Neutrophil (primary cell): ENCODE data around the gene PI4KA.
"Not testable (repeated sequence)": the region's sequence is repeated elsewhere in the genome, so short reads cannot be mapped to it uniquely, and the experiment has no call there.

Experiments
- H3K27ac ChIP-seq: fragments of 200-600 bp; sonication (generic); 2 replicates; pipeline ENCODE4 v1.5.1; 2016; ENCODE audit warnings: mild to moderate bottlenecking, moderate library complexity
- H3K27me3 ChIP-seq: fragments of 200-600 bp; sonication (generic); 2 replicates; pipeline ENCODE4 v1.6.0; 2016; ENCODE audit warnings: mild to moderate bottlenecking
- H3K36me3 ChIP-seq: fragments of 200-600 bp; sonication (generic); 2 replicates; pipeline ENCODE4 v1.5.1; 2017
- H3K4me1 ChIP-seq, 2 experiments: fragments of 200-600 bp in 1 of 2; sonication (generic) in 1 of 2; 1 replicate in 1 of 2; 2 replicates in 1 of 2; pipeline versions ENCODE4 v1.5.1 to v1.6.1; 2013 to 2016; ENCODE audit warnings: low read depth in 1 of 2, low read length in 1 of 2, mild to moderate bottlenecking in 1 of 2, moderate library complexity in 1 of 2; ENCODE audit not compliant: control insufficient read depth in 1 of 2, insufficient read depth in 1 of 2
- H3K4me3 ChIP-seq, 2 experiments: fragments of 200-600 bp in 1 of 2; sonication (generic) in 1 of 2; 1 replicate in 1 of 2; 2 replicates in 1 of 2; pipeline ENCODE4 v1.5.1; 2013 to 2016; ENCODE audit warnings: low read depth in 1 of 2, low read length in 1 of 2, mild to moderate bottlenecking in 1 of 2, moderate library complexity in 1 of 2
- H3K9me3 ChIP-seq: fragments of 200-600 bp; sonication (generic); 2 replicates; pipeline ENCODE4 v1.5.1; 2016
- TF ChIP-seq, protein P1 (sequence below): fragments of 200-600 bp; sonication (generic); IDR thresholded peaks from 2 replicates; pipeline ENCODE4 v1.5.1; 2016; ENCODE audit warnings: antibody characterized with exemption

PI4KA gene

DNA sequence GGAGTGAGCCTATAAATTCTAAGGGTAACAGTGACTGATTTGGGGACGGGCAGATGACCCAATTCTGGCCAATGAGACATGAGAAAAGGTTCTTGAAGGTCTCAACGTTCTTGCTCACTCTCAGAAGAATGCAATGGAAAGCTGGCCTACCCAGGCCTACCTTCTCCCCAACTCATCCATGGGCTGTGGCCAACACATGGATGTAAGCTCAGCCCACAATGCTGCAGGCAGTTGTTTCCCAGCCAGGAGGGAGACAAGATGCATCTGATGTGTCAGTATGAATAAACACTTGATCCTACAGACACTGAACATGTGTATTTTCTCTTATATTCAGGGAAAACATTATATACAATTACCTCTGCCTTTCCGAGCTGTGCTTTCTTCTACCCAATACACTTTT, 24.4 kb downstream of the PI4KA start:
- Histone ChIP-seq H3K9me3 (no peaks in the 10 kb centered on the region), H3K36me3 (peaks cover 45% of the 10 kb centered on the region), H3K4me3 (no peak overlapping the region), H3K4me1 (peaks cover 6 to 9% of the 10 kb centered on the region in 2 experiments), H3K27ac (no peak overlapping the region), H3K27me3 (no peaks in the 10 kb centered on the region)
- TF ChIP-seq, protein P1, sequence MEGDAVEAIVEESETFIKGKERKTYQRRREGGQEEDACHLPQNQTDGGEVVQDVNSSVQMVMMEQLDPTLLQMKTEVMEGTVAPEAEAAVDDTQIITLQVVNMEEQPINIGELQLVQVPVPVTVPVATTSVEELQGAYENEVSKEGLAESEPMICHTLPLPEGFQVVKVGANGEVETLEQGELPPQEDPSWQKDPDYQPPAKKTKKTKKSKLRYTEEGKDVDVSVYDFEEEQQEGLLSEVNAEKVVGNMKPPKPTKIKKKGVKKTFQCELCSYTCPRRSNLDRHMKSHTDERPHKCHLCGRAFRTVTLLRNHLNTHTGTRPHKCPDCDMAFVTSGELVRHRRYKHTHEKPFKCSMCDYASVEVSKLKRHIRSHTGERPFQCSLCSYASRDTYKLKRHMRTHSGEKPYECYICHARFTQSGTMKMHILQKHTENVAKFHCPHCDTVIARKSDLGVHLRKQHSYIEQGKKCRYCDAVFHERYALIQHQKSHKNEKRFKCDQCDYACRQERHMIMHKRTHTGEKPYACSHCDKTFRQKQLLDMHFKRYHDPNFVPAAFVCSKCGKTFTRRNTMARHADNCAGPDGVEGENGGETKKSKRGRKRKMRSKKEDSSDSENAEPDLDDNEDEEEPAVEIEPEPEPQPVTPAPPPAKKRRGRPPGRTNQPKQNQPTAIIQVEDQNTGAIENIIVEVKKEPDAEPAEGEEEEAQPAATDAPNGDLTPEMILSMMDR: no peak

DNA sequence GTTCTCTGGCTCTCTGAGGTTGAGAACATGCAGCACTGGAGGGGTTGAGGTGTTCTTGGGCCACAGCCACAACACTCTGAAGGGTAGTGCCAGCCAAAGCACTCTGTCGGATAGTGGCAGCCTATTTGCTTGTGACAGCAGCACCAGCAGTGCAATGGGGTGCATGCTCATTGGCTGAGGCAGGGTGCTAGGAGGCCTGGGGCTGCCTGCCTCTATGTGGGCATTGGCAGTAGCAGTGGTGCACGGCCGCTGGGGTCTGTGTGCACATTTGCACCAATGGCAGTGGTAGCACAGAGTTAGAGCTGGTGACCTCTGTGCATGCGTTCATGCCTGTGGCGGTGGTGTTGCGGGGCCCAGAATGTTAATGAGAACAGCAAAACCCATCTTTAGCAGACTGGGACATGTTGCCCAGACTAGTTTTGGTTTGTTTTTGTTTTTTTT, 25.4 kb downstream of the PI4KA start:
- H3K36me3 ChIP-seq: peaks cover 52% of the 10 kb centered on the region
- TF ChIP-seq, protein P1: no peak
- H3K4me3 ChIP-seq: no peak overlapping the region
- no peaks in the 10 kb centered on the region for H3K27me3 ChIP-seq
- peaks cover 6 to 9% of the 10 kb centered on the region in 2 experiments for H3K4me1 ChIP-seq
- no peaks in the 10 kb centered on the region for H3K9me3 ChIP-seq
- H3K27ac ChIP-seq: no peak overlapping the region

DNA sequence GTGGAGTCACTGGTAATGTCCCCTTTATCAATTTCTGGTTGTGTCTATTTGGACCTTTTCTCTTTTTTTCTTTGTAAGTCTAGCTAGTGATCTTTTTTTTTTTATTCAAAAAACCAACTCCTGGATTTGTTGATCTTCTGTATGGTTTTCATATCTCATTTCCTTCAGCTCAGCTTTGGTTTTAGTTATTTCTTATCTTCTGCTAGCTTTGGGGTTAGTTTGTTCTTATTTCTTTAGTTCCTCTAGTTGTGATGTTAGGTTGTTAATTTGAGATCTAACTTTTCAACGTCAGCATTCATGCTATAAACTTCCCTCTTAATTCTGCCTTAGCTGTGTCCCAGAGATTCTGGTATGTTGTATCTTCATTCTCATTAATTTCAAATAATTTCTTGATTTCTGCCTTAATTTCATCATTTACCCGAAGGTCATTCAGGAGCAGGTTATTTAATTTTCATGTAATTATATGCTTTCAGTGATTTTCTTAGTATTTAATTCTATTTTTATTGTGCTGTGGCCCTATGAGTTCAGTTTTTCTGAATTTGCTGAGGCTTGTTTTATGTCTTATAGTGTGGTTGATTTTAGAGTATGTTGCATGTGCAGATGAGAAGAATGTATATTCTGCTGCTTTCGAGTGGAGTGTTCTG, 29.0 kb downstream of the PI4KA start:
- H3K27me3 ChIP-seq: no peaks in the 10 kb centered on the region
- H3K9me3 ChIP-seq: no peaks in the 10 kb centered on the region
- TF ChIP-seq, protein P1: no peak
- H3K27ac ChIP-seq: no peak overlapping the region
- H3K36me3 ChIP-seq: peaks cover 68% of the 10 kb centered on the region
- H3K4me3 ChIP-seq: no peak overlapping the region
- no peaks in the 10 kb centered on the region for H3K4me1 ChIP-seq

DNA sequence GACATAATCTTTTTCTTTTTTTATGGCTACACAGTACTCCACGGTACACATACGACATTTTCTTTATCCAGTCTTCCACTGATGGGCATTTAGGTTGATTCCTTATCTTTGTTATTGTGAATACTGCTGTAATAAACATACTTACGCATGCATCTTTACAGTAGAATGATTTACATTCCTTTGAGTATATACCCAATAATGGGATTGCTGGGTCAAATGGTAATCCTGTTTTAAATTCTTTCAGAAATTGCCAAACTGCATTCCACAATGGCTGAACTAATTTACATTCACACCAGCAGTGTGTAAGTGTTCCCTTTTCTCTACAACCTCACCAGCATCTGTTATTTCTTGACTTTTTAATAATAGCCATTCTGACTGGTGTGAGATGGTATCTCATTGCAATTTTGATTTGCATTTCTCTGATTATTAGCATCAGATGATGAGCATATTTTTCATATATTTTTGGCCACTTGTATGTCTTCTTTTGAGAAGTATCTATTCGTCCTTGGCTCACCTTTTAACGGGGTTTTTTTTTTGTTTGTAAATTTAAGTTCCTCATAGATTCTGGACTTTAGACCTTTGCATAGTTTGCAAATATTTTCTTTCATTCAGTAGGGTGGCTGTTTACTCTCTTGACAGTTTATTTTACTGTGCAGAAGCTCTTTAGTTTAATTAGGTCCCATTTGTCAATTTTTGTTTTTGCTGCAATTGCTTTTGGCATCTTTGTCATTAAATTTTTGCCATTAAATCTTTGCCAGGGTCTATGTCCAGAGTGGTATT, 32.0 kb downstream of the PI4KA start:
- not testable (repeated sequence) for H3K9me3 ChIP-seq, H3K4me3 ChIP-seq, H3K27ac ChIP-seq, H3K27me3 ChIP-seq, H3K4me1 ChIP-seq
- peaks cover 73% of the 10 kb centered on the region for H3K36me3 ChIP-seq

DNA sequence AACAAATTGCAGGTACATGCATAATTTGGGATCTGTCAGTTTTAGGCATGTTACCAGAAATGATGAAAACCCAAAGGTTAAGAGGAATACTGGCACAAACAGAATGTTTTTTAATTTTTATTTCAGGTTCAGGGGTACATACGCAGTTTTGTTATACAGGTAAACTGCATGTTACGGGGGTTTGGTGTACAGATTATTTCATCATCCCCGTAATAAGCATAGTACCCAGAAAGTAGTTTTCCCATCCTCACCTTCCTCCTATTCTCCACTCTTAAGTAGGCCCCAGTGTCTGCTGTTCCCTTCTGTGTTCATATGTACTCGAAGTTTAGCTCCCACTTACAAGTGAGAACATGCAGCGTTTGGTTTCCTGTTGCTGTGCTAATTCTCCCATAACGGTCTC, 33.0 kb downstream of the PI4KA start:
- no peaks in the 10 kb centered on the region for H3K27me3 ChIP-seq
- no peaks in the 10 kb centered on the region for H3K4me1 ChIP-seq
- no peaks in the 10 kb centered on the region for H3K9me3 ChIP-seq
- peaks cover 74% of the 10 kb centered on the region for H3K36me3 ChIP-seq
- TF ChIP-seq, protein P1: no peak
- no peak overlapping the region for H3K4me3 ChIP-seq
- H3K27ac ChIP-seq: no peak overlapping the region

DNA sequence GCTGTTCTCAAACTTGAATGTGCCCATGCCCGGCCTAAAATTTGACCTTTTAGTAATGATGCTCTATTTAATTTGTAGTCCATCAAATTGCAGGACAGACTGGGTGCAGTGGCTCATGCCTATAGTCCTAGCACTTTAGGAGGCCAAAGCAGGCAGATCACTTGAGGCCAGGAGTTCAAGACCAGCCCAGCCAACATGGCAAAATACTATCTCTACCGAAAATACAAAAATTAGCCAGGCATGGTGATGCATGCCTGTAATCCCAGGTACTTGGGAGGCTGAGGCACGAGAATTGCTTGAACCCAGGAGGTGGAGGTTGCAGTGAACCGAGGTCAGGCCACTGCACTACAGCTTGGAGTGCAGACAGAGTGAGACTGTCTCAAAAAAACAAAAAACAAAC, 33.4 kb downstream of the PI4KA start:
- peaks cover 74% of the 10 kb centered on the region for H3K36me3 ChIP-seq
- not testable (repeated sequence) for H3K4me1 ChIP-seq, H3K27me3 ChIP-seq, H3K4me3 ChIP-seq, H3K9me3 ChIP-seq, H3K27ac ChIP-seq
